GM12801 (cell line): ENCODE measurements around the gene SMG9.

Experiments used
- CTCF ChIP-seq: IDR thresholded peaks from one replicate; pipeline ENCODE4 v1.5.1; 2011; ENCODE audit warnings: control low read depth; ENCODE audit not compliant: insufficient read length; ENCODE audit errors: extremely low read depth

The SMG9 gene

DNA sequence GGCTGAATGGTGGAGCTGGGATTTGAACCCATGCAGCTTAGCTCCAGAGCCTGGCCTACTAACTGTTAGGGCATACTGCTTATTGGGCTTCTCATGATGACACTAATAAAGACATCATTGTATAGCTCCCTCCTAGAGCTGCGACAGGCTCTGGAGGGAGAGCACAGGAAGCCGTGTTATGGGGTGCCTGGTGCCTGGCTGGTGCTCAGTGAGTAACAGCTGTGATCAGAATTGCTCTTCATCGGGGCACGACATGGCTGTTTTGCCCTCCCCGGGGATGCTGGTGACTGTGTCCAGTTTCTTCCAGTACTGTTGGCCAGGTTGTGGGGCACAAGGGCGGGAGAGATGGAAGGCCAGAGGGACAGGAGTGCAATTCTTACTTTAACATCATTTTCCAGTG lies 42.4 kb upstream of the SMG9 start:
- TF ChIP-seq CTCF = no peak

DNA sequence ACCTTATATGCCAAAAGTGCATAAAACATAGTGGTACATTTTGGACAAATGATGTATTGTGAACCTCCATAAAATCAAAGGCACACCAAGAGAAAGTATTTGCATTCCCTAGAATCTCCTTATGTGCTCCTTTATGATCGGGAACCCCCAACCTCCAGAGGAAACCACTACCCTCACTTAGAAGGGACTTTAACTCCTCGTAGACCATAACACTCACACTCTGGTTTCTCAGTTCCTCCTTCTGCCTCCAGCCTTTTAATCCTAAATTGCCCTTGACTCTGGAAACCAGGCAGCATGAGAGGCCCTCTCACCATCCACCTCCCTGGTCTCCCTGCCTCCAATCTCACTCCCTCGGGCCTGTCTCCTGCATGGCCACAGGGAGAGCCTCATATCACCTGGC lies 35.8 kb upstream of the SMG9 start:
- TF ChIP-seq CTCF = no peak

- no peak for TF ChIP-seq CTCF
Observed at GRCh38 chr19:43789029-43789428, 34.3 kb upstream of the SMG9 start.

DNA sequence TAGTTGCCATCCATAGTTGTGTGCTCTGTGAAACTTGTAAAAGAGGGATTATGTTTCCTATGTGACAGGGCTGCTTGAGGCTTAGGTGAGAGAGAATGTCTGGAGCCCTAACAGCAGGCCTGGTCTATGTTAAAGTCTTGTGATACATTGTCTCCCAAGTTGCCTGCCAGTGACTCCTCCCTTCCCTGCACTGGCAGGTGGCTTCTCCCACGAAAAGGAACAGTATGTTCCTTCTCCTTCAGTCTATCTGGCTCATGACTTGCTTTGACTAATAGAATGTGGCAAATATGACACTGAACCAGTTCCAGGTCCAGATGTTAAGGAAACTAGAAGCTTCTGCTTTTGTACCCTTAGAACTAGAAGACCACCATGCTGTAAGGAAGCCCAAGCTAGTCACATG lies 31.9 kb upstream of the SMG9 start:
- TF ChIP-seq CTCF = no peak

DNA sequence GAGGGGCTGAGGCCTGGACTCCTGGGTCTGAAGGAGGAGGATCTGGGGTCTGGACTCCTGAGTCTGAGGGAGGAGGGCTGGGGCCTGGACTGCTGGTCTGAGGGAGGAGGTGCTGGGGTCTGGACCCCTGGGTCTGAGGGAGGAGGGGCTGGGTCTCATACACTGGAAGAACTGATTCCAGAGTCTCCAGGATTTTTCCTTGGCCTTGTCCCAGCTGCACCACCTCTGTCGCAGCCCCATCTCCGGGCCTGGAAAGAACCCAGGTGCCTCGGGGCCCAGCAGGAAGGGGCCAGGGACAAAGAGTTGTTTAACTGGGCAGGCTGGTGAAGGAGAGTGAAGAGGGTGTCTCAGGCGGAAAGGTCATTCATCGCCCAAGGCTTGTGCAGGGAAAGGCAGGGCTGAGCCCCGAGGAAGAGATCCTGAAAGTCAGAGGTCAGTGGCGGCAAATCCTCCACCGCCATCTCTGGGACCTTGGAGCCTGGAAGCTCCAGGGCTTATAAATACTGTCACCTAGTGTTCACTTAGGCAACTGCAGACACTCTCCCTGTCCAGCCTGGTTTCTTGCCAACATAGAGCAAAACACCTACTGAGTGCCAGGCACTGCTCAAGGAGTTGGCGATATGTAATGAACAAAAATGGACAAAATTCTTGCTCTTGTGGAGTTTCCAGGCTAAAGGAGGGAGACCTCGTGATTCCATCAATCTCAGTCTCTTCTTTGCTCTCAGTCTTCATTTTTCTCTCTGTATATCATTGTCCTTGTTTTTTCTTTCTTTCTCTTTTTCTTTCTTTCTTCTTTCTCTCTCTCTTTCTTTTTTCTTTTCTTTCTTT lies 30.4 kb upstream of the SMG9 start:
- TF ChIP-seq CTCF = peak; percentile 99

DNA sequence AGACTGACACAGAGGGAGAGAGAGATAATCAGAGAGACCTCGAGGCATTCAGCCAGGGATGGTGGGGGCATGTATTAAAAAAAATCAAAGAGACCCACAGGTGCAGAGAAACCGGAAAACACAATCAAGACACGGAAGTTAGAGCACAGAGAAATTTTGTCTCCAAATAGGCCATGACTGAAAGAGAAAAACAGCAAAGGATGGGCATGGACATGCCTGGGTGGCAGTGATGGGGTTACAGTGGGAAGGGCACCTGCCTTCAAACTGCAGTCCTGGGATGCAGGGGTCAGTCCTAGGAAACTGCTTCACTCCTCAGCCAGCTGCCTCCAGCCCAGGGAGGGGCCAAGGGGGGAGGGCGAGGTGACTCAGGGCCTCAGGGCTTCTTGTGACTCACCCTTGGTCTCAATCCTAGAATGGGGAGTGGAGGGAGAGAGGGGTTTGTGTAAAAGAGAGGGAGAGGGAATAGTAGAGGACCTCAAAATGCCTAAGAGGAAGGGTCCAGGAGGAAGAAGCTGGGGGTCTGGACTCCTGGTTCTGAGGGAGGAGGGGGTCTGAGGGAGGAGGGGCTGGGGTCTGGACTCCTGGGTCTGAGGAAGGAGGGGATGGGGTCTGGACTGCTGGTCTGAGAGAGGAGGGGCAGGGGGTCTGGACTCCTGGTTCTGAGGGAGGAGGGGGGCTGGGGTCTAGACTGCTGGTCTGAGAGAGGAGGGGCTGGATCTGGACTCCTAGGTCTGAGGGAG lies 29.6 kb upstream of the SMG9 start:
- no peak for TF ChIP-seq CTCF

- no peak for TF ChIP-seq CTCF
Observed at GRCh38 chr19:43783636-43784035, 28.9 kb upstream of the SMG9 start.
